ENCODE results near the gene ZNF219.
"Not testable (repeated sequence)": the region's sequence is repeated elsewhere in the genome, so short reads cannot be mapped to it uniquely, and the experiment has no call there.

Gene ZNF219

GRCh38 chr14:21043974-21044618 lies 54.4 kb downstream of the ZNF219 start:
- no peaks in the 10 kb centered on the region for H3K36me3 ChIP-seq
- peaks cover 32% of the 10 kb centered on the region for H3K4me1 ChIP-seq
- H3K9me3 ChIP-seq: no peaks in the 10 kb centered on the region
- no peaks in the 10 kb centered on the region for H3K27me3 ChIP-seq
- DNase-seq: peak; percentile 93
- H3K4me3 ChIP-seq (ENCODE audit: low read depth, low read length): no peak overlapping the region
- no peak for TF ChIP-seq CTCF (IDR thresholded peaks at IDR 0.05; ENCODE audit: low read depth, low read length)

GRCh38 chr14:21043387-21043973 lies 55.0 kb downstream of the ZNF219 start:
- no peak for TF ChIP-seq CTCF (IDR thresholded peaks at IDR 0.05; ENCODE audit: low read depth, low read length)

DNA sequence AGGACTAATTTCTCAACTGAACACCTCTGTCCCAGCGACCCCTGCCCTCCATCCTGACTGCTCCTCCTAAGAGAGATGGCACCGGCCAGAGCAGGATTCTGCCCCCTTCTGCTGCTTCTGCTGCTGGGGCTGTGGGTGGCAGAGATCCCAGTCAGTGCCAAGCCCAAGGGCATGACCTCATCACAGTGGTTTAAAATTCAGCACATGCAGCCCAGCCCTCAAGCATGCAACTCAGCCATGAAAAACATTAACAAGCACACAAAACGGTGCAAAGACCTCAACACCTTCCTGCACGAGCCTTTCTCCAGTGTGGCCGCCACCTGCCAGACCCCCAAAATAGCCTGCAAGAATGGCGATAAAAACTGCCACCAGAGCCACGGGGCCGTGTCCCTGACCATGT lies 55.5 kb downstream of the ZNF219 start:
- H3K4me3 ChIP-seq (ENCODE audit: low read depth, low read length): no peak overlapping the region
- H3K9me3 ChIP-seq: no peaks in the 10 kb centered on the region
- H3K4me1 ChIP-seq: peaks cover 32% of the 10 kb centered on the region
- no peaks in the 10 kb centered on the region for H3K36me3 ChIP-seq
- no peaks in the 10 kb centered on the region for H3K27me3 ChIP-seq
- TF ChIP-seq CTCF (IDR thresholded peaks at IDR 0.05; ENCODE audit: low read depth, low read length): no peak
- DNase-seq: no peak

More at GRCh38 chr14:21043387-21043973, 55.0 kb downstream of the ZNF219 start:
- no peaks in the 10 kb centered on the region for H3K36me3 ChIP-seq
- H3K27me3 ChIP-seq: no peaks in the 10 kb centered on the region
- peaks cover 32% of the 10 kb centered on the region for H3K4me1 ChIP-seq
- no peaks in the 10 kb centered on the region for H3K9me3 ChIP-seq
- H3K4me3 ChIP-seq (ENCODE audit: low read depth, low read length): no peak overlapping the region
- DNase-seq: no peak

DNA sequence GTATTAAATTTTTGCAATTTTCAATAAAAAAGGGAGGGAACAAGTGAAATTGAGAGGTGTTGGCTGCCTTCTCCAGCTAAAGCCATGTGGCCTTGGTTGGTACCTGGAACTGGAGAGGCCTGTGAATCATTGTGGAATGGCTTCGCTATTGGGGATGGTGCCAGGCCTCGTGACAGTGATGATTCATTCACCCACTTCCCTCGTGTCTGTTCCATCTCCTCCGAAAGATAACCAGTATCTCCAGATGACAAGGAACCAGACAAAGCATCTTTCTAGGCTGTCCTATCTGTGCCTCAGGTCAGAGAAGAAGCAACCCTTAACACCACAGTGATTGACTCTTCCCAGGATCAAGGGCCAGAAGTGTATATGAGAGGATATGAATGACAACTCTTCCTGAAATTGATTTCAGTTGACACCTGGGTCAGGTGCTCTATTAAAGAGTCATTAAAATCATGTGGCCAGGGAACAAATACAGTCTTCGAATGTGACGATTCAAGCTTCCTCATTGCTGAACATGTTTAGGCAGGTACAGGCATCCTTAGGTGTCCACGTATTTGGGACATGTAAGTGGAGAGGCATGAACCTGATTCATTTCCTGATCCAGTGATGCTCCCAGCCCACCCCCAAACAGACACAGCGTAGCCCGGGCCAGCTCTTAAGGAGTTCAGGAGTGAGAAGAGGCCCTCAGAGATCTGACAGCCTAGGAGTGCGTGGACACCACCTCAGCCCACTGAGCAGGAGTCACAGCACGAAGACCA lies 56.6 kb downstream of the ZNF219 start, which contains the start of gene RNASE7:
RNASE7 (plus strand) TSS at position 687 of the 758 bp plus-strand sequence. CDS start 631 bp downstream, outside the sequence.
- no peaks in the 10 kb centered on the region for H3K27me3 ChIP-seq
- no peak within 1 kb of the TSS for H3K4me3 ChIP-seq (ENCODE audit: low read depth, low read length)
- H3K9me3 ChIP-seq: no peaks in the 10 kb centered on the region
- H3K4me1 ChIP-seq: peaks cover 32% of the 10 kb centered on the region
- no peak for DNase-seq
- H3K36me3 ChIP-seq: no peaks in the 10 kb centered on the region
- no peak for TF ChIP-seq CTCF (IDR thresholded peaks at IDR 0.05; ENCODE audit: low read depth, low read length)

DNA sequence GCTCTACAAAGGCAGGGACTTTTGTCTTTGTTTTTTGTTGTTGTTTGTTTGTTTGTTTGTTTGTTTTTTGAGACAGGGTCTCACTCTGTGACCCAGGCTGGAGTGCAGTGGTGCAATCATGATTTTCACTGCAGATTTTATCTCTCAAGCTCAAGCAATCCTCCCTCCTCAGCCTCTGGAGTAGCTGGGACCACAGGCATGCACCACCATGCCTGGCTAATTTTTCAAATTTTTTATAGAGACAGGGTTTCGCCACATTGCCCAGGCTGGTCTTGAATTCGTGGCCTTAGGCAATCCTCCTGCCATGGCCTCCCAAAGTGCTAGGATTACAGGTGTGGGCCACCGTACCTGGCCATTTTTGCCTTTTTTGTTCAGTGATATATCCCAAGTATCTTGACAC lies 57.5 kb downstream of the ZNF219 start:
- H3K4me1 ChIP-seq: peaks cover 32% of the 10 kb centered on the region
- H3K27me3 ChIP-seq; H3K36me3 ChIP-seq; H3K9me3 ChIP-seq; H3K4me3 ChIP-seq (ENCODE audit: low read depth, low read length); DNase-seq: not testable (repeated sequence)

GRCh38 chr14:21040370-21040925 lies 58.0 kb downstream of the ZNF219 start:
- DNase-seq: no peak
- no peaks in the 10 kb centered on the region for H3K36me3 ChIP-seq
- H3K4me3 ChIP-seq (ENCODE audit: low read depth, low read length): no peak overlapping the region
- no peaks in the 10 kb centered on the region for H3K27me3 ChIP-seq
- no peak for TF ChIP-seq CTCF (IDR thresholded peaks at IDR 0.05; ENCODE audit: low read depth, low read length)
- no peaks in the 10 kb centered on the region for H3K9me3 ChIP-seq
- peaks cover 32% of the 10 kb centered on the region for H3K4me1 ChIP-seq

Data from BE2C (cell line).